Muscle of leg (tissue), 11 donors: ENCODE measurements around the gene NFIA. TPM values are rescaled to one million over a fixed set of nuclear protein-coding genes. Genes with fewer than 3 reads are reported as not detected.

Experiments
- DNase-seq: peaks from one replicate; pipeline ENCODE4 v3.0.0; 2013
- H3K27ac ChIP-seq: one replicate; pipeline ENCODE4 v1.5.1; 2013; ENCODE audit warnings: mild to moderate bottlenecking, low read length, control low read depth
- H3K27me3 ChIP-seq: one replicate; pipeline ENCODE4 v1.6.1; 2013; ENCODE audit warnings: low read length; ENCODE audit not compliant: control insufficient read depth, insufficient read depth
- H3K36me3 ChIP-seq: one replicate; pipeline ENCODE4 v1.6.1; 2013; ENCODE audit warnings: low read length; ENCODE audit not compliant: control insufficient read depth, insufficient read depth
- H3K4me1 ChIP-seq: one replicate; pipeline ENCODE4 v1.6.1; 2013; ENCODE audit warnings: low read length; ENCODE audit not compliant: control insufficient read depth, insufficient read depth
- H3K4me3 ChIP-seq: one replicate; pipeline ENCODE4 v1.5.1; 2013; ENCODE audit warnings: low read length, control low read depth
- H3K9me3 ChIP-seq: replicated peaks from 2 replicates; pipeline ENCODE4 v1.6.1; 2013; ENCODE audit warnings: low read depth, low read length; ENCODE audit not compliant: control insufficient read depth
- WGBS: methylation state at CpG from one replicate; pipeline ENCODE4 v1.1.5; 2013; ENCODE audit warnings: missing lambda C conversion rate; ENCODE audit not compliant: insufficient coverage; 5-methylcytosine and 5-hydroxymethylcytosine counted together
- polyA plus RNA-seq, 8 donors: library from polyadenylated mRNA; unstranded; fragments of 120-200 nt; gene quantifications; one replicate each; pipeline versions ENCODE4 v1.2.1 to v1.2.3, GENCODE V29; 2013; ENCODE audit warnings: inconsistent platforms in 1 of 8, low replicate concordance in 1 of 8; ENCODE audit not compliant: insufficient read length in 8 of 8, insufficient read depth in 1 of 8
- total RNA-seq: library from RNA; stranded (reverse); fragments of 120-200 nt; gene quantifications from one replicate; pipeline ENCODE4 v1.2.4, GENCODE V29; 2013

The NFIA gene
- total and polyA plus RNA-seq, 9 donors: 21.6 to 41.0 (median 29.7) TPM

DNA sequence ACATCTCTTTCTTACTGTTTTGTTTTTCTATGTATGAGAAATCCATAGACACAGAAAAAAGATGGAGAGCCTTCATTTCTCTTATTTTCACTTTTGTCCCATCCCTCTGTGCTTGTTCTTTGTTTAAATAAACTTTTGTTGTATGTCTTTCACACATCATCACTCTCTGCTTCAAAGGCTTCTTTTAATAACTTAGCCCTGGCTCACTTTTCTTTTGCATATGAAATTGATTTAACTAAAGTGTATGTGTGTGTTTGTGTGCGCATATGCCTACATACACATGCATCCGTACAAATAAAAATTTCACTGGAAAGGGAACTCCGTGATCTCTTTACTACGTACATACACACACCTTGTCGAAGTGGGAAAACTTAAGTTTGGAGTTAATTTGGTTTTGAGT lies 168.6 kb downstream of the NFIA start:
- WGBS: no CpG with 5 or more reads among the region's 5 CpGs
- Histone ChIP-seq H3K27me3 (no peaks in the 10 kb centered on the region), H3K4me1 (peaks cover 13% of the 10 kb centered on the region), H3K4me3 (no peak overlapping the region), H3K36me3 (no peaks in the 10 kb centered on the region), H3K27ac (no peak overlapping the region), H3K9me3 (no peaks in the 10 kb centered on the region)
- no peak for DNase-seq

DNA sequence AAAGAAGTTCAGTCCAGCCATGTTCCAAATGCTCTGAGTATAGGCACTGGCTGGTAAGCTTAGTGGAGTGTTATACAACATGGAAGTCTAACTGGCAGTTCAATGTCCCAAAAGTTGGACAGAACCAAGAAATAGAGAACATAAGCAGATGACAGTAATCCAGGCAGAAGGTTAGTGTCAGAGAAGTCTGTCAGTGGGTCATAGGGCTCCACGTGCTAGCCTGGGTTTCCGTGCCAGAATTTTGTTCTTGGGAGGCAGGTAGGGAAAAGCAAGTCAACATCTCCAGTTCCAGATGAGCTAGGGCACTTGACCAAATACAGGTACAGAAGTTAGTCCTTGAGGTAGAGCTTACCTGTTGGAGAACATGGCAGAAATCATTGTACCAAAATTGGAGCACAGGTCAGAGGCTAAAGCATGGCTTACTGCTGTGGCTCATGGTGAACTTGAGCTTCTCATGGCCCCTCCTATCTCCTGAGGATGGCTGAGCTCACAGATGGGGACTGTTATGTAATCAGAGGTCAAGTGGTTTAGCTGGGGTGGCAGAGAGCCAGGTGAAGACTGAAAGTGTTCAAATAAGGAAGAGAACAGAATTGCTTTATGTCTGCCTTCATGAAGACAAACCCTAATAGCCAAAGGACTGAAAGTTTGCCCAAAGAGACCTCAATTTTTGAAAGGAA lies 170.8 kb downstream of the NFIA start:
- Histone ChIP-seq H3K27me3 (no peaks in the 10 kb centered on the region), H3K4me3 (no peak overlapping the region), H3K4me1 (peaks cover 13% of the 10 kb centered on the region), H3K27ac (peak overlapping the region; percentile 65), H3K36me3 (no peaks in the 10 kb centered on the region), H3K9me3 (no peaks in the 10 kb centered on the region)
- WGBS: 89% methylated on average over 2 of the region's 2 CpGs
- DNase-seq: peak; percentile 88

DNA sequence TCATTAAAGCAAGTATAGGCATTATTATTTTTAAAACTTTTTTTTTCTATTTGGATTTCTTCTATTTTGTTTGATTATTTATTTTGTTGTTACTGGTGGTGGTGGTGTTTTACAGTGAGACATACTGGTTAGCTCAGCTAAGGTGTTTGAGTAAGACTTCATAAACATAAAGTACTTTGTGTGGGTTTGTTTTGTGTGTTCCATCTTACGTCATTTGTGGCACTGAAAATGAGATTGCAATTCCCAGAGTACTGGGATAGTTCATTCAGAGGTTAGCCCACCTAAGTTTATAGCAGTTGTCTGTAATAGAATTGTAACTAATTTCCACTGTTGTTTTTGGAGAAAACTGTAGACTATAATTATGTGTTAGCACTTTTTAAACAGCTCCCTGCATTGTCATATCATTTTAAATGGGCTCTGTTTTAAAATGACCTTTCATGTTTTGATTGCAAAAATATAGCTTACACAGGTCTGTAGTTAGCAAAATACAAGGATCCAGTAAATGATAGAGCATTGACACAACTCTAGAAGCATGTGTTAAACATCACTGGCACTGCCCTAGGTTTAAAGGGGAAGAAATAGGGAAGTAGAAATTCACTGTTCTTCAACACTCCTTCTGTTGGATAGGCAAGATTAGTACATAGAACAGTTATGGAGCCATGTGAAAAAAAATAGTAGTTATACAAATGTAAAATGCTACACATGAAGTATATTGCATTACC lies 171.7 kb downstream of the NFIA start:
- Histone ChIP-seq H3K27me3 (no peaks in the 10 kb centered on the region), H3K9me3 (no peaks in the 10 kb centered on the region), H3K4me3 (no peak overlapping the region), H3K4me1 (peaks cover 13% of the 10 kb centered on the region), H3K27ac (peak overlapping the region; percentile 85), H3K36me3 (no peaks in the 10 kb centered on the region)
- DNase-seq: peak; percentile 67
- WGBS: no CpG with 5 or more reads among the region's 1 CpG

- Histone ChIP-seq H3K36me3 (no peaks in the 10 kb centered on the region), H3K4me3 (peak overlapping the region; percentile 25), H3K27me3 (no peaks in the 10 kb centered on the region), H3K9me3 (no peaks in the 10 kb centered on the region), H3K4me1 (peaks cover 13% of the 10 kb centered on the region), H3K27ac (peak overlapping the region; percentile 85)
- peak; percentile 97 for DNase-seq
- 0% methylated on average over 2 of the region's 6 CpGs for WGBS
Measured at GRCh38 chr1:61254634-61255357, 172.4 kb downstream of the NFIA start.

DNA sequence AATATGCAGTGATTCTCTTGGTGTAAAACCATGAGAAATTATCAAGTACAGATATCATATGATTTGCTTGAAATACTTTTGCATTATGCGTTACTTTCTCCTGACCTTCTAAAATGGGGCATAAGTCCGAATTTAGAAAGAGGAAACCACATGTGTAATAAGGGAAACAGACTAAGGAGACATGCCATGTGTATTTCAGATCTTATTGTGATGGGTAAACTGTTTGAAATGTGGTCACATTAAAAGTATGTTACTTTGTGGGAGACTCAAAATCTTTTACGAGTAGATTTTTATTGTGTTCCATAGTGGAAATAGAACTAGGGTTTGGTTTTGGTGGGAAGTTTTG lies 173.0 kb downstream of the NFIA start:
- Histone ChIP-seq H3K36me3 (no peaks in the 10 kb centered on the region), H3K27ac (peak overlapping the region; percentile 85), H3K4me1 (peaks cover 13% of the 10 kb centered on the region), H3K4me3 (no peak overlapping the region), H3K9me3 (no peaks in the 10 kb centered on the region), H3K27me3 (no peaks in the 10 kb centered on the region)
- 17% methylated on average over 1 of the region's 3 CpGs for WGBS
- DNase-seq: peak; percentile 59

DNA sequence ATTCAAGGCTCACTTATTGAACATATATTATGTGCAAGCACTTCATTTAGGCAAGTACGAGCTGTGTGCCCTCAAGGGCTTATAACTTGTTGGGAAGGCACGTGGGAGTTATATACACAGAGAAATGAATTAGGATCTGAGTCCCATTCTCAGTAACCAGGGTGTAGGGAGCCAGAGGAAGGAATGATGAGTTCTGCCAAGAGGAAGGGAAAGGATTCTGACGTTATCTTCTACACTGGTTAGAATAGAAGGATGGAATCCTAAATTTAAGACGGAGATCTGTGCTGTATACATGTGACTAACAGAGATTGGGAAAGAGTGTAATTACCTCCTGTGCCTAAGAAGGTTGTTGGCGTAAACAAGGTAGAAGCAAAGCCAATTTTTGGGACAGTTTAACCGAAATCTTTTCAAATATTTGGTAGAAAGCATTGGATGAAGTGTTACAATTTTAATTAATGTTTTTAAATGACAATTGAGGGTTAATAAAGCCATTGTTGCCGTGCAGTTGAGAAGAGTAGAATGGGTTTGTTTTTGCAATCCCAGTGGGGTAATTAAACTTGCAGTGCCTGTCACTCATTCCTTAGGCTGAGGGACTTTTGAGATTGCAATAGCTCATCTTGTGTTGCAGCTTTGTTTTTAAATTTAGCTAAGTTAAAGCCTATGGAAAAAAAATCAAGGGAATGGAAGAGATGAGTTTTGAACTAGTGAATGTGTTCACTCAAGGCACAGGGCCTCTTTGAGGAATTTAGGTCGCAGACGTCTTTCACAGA lies 177.2 kb downstream of the NFIA start:
- H3K36me3 ChIP-seq: no peaks in the 10 kb centered on the region
- peaks cover 8% of the 10 kb centered on the region for H3K4me1 ChIP-seq
- H3K27ac ChIP-seq: no peak overlapping the region
- H3K4me3 ChIP-seq: no peak overlapping the region
- no peaks in the 10 kb centered on the region for H3K9me3 ChIP-seq
- peak; percentile 43 for DNase-seq
- H3K27me3 ChIP-seq: no peaks in the 10 kb centered on the region
- WGBS: 42% methylated on average over 7 of the region's 9 CpGs

DNA sequence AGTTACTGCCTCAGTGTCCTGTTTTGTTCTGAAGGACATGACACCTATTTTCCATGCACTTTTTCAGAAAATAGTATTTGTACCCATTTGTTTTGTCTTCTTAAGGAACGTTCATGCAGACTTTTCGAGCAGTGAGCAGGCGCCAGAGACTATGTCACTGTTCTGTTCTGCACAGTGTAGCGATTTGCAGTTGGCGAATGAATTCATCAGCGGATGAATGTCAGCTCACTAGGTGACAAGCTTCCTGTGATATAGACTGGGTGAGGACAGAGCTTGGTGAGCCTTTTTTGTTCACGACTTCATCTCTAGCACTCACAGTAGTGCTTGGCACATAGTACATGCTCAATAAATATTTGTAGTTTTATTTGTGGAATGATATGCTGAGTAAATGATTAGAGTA lies 177.8 kb downstream of the NFIA start:
- no peaks in the 10 kb centered on the region for H3K27me3 ChIP-seq
- H3K4me3 ChIP-seq: no peak overlapping the region
- no peaks in the 10 kb centered on the region for H3K9me3 ChIP-seq
- no peaks in the 10 kb centered on the region for H3K36me3 ChIP-seq
- no peak for DNase-seq
- H3K27ac ChIP-seq: no peak overlapping the region
- peaks cover 2% of the 10 kb centered on the region for H3K4me1 ChIP-seq
- WGBS: 85% methylated on average over 5 of the region's 7 CpGs

GRCh38 chr1:61261595-61261994 lies 179.2 kb downstream of the NFIA start:
- DNase-seq: peak; percentile 50
- H3K9me3 ChIP-seq: no peaks in the 10 kb centered on the region
- WGBS: no CpG with 5 or more reads among the region's 3 CpGs
- H3K27ac ChIP-seq: no peak overlapping the region
- H3K36me3 ChIP-seq: no peaks in the 10 kb centered on the region
- H3K4me1 ChIP-seq: no peaks in the 10 kb centered on the region
- no peaks in the 10 kb centered on the region for H3K27me3 ChIP-seq
- H3K4me3 ChIP-seq: no peak overlapping the region

DNA sequence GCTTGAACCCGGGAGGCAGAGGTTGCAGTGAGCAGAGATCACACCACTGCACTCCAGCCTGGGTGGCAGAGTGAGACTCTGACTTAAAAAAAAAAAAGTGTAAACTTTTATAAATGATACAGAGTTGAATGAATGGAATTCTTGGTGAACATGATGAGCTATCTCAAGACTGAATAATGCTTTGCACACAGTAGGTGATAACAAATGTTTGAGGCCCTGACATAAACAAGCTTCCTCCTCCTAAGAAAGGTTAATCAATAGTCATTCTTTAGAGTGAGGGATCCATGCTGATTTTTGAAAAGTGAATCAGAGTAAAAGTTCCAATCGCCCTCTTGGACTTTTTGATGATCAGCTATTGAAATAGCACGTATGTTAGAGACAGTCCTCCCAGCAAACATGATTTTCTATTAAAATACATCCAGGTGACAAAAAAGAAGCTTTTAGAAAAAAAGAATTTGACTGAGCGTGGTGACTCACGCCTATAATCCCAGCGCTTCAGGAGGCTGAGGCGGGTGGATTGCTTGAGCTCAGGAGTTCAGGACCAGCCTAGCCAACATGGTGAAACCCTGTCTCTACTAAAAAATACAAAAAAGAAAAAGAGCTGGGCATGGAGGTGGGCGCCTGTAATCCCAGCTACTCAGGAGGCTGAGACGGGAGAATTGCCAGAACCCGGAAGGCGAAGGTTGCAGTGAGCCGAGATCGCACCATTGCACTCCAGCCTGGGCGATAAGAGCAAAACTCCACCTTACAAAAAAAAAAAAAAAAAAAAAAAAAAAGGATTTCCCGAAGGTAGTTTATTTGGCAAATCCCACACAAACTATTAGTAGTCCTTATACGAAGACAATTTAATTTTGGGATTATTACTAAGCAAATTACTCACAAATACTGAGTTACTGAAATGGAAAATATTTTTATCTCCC lies 181.8 kb downstream of the NFIA start:
- H3K27me3 ChIP-seq: no peaks in the 10 kb centered on the region
- no peaks in the 10 kb centered on the region for H3K9me3 ChIP-seq
- H3K4me1 ChIP-seq: no peaks in the 10 kb centered on the region
- WGBS: 90% methylated on average over 2 of the region's 16 CpGs
- no peak overlapping the region for H3K27ac ChIP-seq
- no peak for DNase-seq
- no peak overlapping the region for H3K4me3 ChIP-seq
- H3K36me3 ChIP-seq: no peaks in the 10 kb centered on the region
